NCI-H2171 (cell line): ENCODE measurements around the gene DNAJB1.

ENCODE experiments used
- DNase-seq: peaks from one replicate; lab custom pipeline; 2025; lab: John Stamatoyannopoulos, UW

Gene DNAJB1

DNA sequence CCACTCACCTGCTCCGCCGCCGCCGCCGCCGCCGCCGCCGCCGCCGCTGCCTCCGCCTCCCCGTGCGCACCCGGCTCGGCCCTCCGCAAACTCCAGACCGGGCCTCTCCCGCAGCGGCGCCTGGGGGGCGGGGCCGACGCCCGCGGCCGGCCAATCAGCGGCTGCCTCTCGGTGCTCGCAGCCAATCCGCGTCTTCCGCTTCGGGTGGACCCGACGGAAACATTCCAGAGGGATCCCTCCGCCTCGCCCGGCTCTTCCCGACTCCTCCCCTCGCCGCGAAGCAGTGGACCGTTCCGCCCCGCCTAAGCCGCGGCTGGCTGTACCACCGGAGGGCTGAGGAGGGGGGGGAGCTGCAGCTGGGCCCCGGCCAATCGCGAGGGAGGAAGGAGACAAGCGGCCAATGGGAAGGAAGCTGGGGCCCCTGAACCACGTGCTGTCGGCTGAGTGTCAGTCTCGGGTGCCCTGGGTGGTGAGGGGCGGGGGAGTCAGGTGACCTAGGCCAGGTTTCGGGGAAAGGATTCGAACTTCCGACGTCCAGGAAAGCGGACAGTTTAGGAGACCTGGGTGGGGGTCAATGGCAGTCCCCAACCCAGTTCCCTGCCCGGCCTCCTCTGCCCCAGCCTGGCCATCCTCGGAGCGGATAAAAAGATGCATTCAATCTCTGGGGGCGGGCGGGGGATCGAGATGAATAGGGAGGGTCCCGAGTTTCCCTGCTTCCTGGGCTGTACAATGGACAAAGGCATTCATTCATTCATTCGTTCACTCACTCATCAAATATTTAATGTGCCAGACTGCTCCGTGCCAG lies 22.0 kb downstream of the DNAJB1 start, which contains the start of gene GIPC1:
Gene GIPC1, minus strand, starts transcription at position 99 of the 805 bp plus-strand sequence. CDS start 13,151 bp downstream, outside the sequence.
- DNase-seq = peak; percentile 98

DNA sequence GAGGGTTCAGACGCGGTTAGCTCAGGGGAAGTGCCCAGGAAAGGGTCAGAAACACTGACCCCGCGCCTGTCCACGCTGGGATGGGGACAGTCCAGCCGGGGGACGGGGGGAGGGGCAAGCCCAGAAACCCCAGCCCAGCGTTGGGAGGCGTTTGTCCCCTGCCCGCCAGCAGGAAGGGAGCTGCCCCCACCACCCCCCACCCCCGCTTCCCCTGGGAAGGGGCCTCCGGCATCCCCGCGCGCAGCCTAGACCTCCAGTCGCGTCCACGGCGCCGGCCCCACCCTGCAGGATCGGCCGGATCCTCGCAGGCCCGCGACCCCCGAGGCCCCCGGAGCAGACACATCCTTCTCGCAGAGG lies 22.5 kb downstream of the DNAJB1 start:
- no peak for DNase-seq

- DNase-seq = no peak
These were observed 23.1 kb downstream of the DNAJB1 start for GRCh38 chr19:14494910-14495671.

- DNase-seq = no peak
These were observed 23.8 kb downstream of the DNAJB1 start for GRCh38 chr19:14494411-14494810.

DNA sequence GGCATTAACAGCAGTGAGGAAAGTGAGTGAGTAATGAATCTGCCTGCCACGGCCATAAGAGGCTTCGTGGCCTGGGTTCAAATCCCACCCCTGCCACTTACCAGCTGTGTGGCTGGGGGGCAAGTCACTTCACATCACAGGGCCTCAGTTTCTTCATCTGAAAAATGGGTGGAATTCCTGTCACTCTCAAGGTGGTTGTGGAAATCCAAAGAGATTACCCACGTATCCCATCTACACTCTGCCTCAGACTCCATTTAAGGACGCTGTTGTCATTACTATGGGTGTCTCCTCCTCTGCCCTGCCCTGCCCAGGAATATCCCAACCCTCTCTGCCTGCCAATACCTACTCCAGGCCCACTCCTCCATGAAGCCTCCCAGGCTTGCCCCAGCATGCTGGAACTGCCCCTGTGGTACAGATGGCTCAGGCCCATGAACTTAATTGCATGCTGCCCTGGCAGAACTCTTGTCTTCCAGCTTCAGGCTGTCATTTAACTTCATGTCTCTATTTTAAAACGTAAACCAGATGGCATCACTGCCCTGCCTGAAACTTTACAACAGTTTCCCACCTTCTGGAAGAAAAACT lies 25.4 kb downstream of the DNAJB1 start:
- no peak for DNase-seq

DNA sequence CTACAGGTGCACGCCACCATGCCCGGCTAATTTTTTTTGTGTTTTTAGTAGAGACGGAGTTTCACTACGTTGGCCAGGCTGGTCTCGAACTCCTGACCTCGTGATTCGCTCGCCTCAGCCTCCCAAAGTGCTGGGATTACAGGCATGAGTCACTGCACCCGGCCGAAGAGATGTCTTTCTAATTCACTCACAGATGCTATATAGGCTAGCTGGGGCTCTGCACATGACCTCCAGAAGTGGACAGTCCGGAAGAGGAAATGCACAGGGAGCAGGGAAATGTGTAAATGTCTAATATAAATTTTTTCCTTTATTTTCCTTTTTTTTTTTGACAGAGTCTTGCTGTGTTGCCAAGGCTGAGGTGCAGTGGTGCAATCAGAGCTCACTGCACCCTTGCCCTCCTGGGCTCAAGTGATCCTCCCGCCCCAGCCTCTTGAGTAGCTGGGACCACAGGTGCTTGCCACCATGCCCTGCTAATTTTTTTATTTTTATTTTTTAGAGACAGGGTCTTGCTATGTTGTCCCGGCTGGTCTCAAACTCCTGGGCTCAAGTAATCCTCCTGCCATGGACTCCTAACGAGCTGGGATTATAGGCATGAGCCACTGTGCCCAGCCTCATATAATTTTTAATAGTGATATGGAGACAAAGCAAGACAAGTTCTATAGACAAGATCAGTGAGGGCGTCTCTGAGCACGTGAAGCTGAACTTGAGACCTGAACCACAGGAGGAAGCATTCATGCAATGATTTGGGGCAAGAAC lies 30.6 kb downstream of the DNAJB1 start:
- no peak for DNase-seq

DNA sequence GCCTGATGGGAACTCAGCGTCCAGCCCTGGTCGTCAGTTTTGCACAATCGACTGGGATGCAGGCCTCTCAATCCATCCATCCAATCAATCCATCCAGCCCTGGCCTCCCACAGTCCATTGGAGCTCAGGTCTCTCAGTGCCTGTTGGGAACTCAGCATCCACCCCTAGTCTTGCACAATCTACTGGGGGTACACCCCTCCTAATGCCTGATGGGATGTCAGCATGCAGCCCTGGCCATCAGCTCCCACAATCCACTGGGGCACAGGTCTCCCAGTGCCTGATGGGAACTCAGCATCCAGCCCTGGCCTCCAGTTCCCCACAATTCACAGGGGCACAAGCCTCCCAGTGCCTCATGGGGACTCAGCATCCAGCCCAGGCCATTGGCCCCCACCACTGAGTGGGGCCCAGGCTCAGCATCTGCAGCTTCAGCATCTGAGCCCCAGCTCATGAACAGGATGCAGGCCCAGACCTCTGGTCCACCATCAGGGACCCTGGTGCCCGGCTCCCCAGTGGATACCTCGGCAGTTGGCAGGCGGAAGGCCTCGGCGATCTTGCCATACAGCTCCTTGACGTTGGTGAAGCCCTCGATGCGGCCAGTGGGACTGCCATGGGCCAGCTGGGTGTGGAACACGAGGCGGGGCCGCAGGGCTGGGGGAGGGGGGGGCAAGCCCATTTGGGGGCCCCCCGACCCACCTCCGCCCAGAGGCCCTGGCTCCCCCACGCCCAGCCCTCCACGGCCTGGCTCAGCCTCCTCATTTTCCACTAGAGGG lies 35.8 kb downstream of the DNAJB1 start:
- no peak for DNase-seq

- no peak for DNase-seq
These were observed 37.5 kb downstream of the DNAJB1 start for GRCh38 chr19:14480700-14481079.

- DNase-seq = no peak
These were observed 38.1 kb downstream of the DNAJB1 start for GRCh38 chr19:14479975-14480699.

GRCh38 chr19:14479309-14479974 lies 38.8 kb downstream of the DNAJB1 start:
- DNase-seq = no peak

DNA sequence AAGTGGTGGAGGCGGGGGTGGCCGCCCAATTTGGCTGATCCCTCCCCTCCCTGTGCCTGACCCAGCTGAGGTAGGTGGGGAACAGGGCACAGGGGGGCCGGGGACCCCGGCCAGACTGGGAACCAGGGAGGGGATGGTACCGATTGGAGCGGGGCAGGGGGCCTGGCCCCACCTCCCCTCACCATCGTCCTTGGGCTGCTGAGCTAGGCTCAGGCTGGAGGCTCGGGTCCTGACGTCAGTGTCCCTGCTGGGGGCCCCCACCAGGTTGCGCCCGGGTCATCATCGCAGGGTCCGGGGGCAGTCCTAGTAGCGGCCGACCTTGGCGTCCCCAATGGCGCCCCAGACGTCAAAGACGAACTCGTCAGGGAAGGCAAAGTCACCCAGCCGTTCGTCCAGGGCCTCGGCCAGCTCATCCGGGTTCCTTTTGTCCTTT lies 40.1 kb downstream of the DNAJB1 start:
- no peak for DNase-seq

GRCh38 chr19:14477418-14478112 lies 40.6 kb downstream of the DNAJB1 start:
- no peak for DNase-seq

DNA sequence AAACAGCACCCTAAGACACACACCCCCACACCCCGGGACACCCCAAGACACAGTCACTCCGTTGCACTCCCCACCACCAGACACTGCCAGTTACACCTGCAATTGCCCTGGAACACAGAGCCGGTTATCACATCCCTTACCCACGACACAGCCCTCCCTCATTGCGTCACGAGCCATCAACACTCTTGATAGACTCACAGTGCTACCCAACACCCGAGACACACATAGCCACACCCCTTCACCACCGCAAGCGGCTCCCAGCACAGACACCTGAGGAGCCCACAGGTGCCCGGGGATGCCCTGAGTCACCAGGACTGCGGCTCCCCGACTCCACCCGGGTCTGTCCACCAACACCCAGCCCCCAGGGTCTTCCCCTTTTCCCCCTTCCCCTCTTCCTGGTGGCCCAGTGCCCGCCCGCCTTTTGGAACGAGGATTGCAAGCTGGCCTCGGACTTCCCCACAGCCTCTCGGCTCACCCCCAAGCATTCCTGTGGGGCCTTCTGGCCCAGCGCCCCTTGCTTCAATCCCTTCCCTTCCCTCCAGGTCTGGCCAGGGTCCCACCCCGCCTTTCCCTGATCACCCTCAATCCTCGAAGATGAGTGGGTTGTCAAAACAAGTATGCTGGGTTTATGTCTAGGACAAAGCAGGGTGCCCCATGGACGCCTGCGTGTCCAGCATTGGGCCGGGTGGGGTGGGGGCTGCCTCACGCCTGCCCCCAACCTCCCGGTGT lies 41.4 kb downstream of the DNAJB1 start:
- no peak for DNase-seq

- no peak for DNase-seq
These were observed 41.9 kb downstream of the DNAJB1 start for GRCh38 chr19:14476327-14476672.

- DNase-seq = no peak
These were observed 42.7 kb downstream of the DNAJB1 start, which contains the start of gene PTGER1 for GRCh38 chr19:14475251-14476073. Gene PTGER1, minus strand, starts transcription at chr19:14475354. Its CDS starts 1,034 bp downstream, at chr19:14474320.

GRCh38 chr19:14474827-14475226 lies 43.4 kb downstream of the DNAJB1 start:
- no peak for DNase-seq

DNA sequence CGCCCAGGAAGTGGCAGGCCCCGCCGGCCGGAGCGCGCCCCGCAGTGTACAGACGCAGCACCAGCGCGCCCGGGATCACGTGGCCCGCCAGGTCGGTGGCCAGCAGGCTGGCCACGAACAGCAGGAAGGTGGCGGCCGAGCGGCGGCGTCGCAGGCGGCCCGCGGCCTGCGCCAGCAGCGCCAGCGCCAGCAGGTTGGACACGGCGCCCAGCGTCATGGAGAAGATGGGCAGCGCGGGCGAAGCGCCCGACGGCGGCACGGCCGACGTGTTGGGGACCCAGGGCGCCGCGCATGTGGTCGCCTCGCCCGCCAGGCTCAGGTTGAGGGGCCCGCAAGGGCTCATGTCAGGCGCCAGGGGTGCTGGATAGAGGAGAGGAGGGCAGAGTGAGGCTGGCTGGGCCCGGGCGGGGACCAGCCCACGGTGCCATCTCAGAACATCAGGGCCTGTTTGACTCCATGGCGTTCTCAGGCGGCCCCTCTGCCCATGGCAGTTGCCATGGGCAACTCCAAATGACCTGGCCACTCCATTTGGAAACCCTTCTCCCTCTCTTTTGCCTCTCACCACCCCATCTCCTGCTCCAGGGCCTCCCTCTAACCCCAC lies 44.1 kb downstream of the DNAJB1 start:
- DNase-seq = no peak
